ENCODE measurements around the gene LARGE1. TPM values are rescaled to one million over a fixed set of nuclear protein-coding genes. Genes with fewer than 3 reads are reported as not detected.

Gene LARGE1
- total and polyA plus RNA-seq, 2 of the 13 experiments (the other 11 are each of a cell fraction or from before 2014, with no cell fraction given): 8.4 to 11.0 TPM

- no peak for TF ChIP-seq GRHL1 (CRISPR knock-in tag; conservative IDR thresholded peaks at IDR 0.05)
- no peak for TF ChIP-seq ZNF660 (CRISPR knock-in tag; IDR thresholded peaks at IDR 0.05; ENCODE audit: borderline replicate concordance, low read depth)
- TF ChIP-seq RXRB (CRISPR knock-in tag; IDR thresholded peaks at IDR 0.05; ENCODE audit: borderline replicate concordance): no peak
- TF ChIP-seq PAF1 (CRISPR knock-in tag; IDR thresholded peaks at IDR 0.05): no peak
- TF ChIP-seq SKI (IDR thresholded peaks at IDR 0.05; ENCODE audit: partially characterized antibody): no peak
- no peak for TF ChIP-seq ZNF83 (CRISPR knock-in tag; IDR thresholded peaks at IDR 0.05; ENCODE audit: borderline replicate concordance)
- TF ChIP-seq ZFX (CRISPR knock-in tag; IDR thresholded peaks at IDR 0.05; ENCODE audit: low read depth): no peak
- TF ChIP-seq CREB1 (IDR thresholded peaks at IDR 0.05): no peak
- no peak for TF ChIP-seq CREB1 (CRISPR knock-in tag; IDR thresholded peaks at IDR 0.05)
- no peak for TF ChIP-seq ZNF768 (CRISPR knock-in tag; IDR thresholded peaks at IDR 0.05)
- TF ChIP-seq ZNF557 (CRISPR knock-in tag; IDR thresholded peaks at IDR 0.05): no peak
- TF ChIP-seq ZNF251 (CRISPR knock-in tag; IDR thresholded peaks at IDR 0.05): no peak
- TF ChIP-seq ZNF225 (CRISPR knock-in tag; IDR thresholded peaks at IDR 0.05): no peak
These were observed 30.5 kb downstream of the LARGE1 start (continued) for GRCh38 chr22:33889748-33890147.

- H3K9ac ChIP-seq (ENCODE audit: insufficient read depth, low read depth, low read length): no peak overlapping the region
- peaks cover 8% of the 10 kb centered on the region for H3K79me2 ChIP-seq (ENCODE audit: insufficient read depth, low read length)
- H3K4me3 ChIP-seq (replicated peaks in 1 of 3; ENCODE audit: insufficient read depth in 1 of 3, low read depth in 2 of 3, low read length in 3 of 3): no peak overlapping the region
- intact Hi-C loops (cut with micrococcal nuclease; ENCODE audit: unreplicated experiment) (no loop called here), in situ Hi-C loops (cut with HindIII; ENCODE audit: extremely low pct_ligation_motif_present, low pct_unique_long_range_greater_than_20kb) (no loop called here)
- no peaks in the 10 kb centered on the region for H3K9me3 ChIP-seq (ENCODE audit: low read length)
- H4K20me1 ChIP-seq (ENCODE audit: insufficient read depth, low read length): peaks cover 5% of the 10 kb centered on the region; the same call in 1 of the 2 replicates
- FAIRE-seq: no peak
- H3K4me2 ChIP-seq (ENCODE audit: low read depth, low read length): no peak overlapping the region
- DNase-seq (ENCODE audit: low spot score): no peak
- peaks cover 21% of the 10 kb centered on the region for H3K4me1 ChIP-seq (ENCODE audit: insufficient read depth, low read length)
- no TSS peak for BruUV-seq (replicated peaks)
- no peak overlapping the region for H3K27ac ChIP-seq (ENCODE audit: extremely low read length, insufficient read depth, low read length)
- no peak overlapping the region for H2AFZ ChIP-seq (ENCODE audit: low read length)
- ATAC-seq: no peak
- no peaks in the 10 kb centered on the region for H3K27me3 ChIP-seq (ENCODE audit: control insufficient read depth in 1 of 2, insufficient read depth in 2 of 2, low read length in 2 of 2)
- H3K36me3 ChIP-seq (replicated peaks in 1 of 2; ENCODE audit: control insufficient read depth in 1 of 2, insufficient read depth in 2 of 2, low read length in 2 of 2): no peaks in the 10 kb centered on the region
- ChIA-PET CTCF (ENCODE audit: low intra/inter-chr PET ratio, low total read pairs) (no interaction called here), POLR2A (no interaction called here)
- WGBS (ENCODE audit: low lambda C conversion rate): 94% methylated on average over 4 of the region's 4 CpGs
- TF ChIP-seq CEBPB (IDR thresholded peaks at IDR 0.05; ENCODE audit: borderline replicate concordance, low read depth, low read length) (no peak), MAFG (CRISPR knock-in tag; IDR thresholded peaks at IDR 0.05) (no peak), TBL1XR1 (IDR thresholded peaks at IDR 0.05; ENCODE audit: borderline replicate concordance, low read length, partially characterized antibody) (no peak), RBAK (CRISPR knock-in tag; IDR thresholded peaks at IDR 0.05) (no peak), ZNF225 (CRISPR knock-in tag; IDR thresholded peaks at IDR 0.05) (no peak), ZNF773 (CRISPR knock-in tag; IDR thresholded peaks at IDR 0.05; ENCODE audit: borderline replicate concordance) (no peak), ZNF558 (CRISPR knock-in tag; IDR thresholded peaks at IDR 0.05; ENCODE audit: borderline replicate concordance) (no peak), MEIS2 (CRISPR knock-in tag; IDR thresholded peaks at IDR 0.05) (no peak), ZSCAN9 (CRISPR knock-in tag; IDR thresholded peaks at IDR 0.05; ENCODE audit: borderline replicate concordance) (no peak), ELF3 (CRISPR knock-in tag; IDR thresholded peaks at IDR 0.05) (no peak), GPN1 (CRISPR knock-in tag; IDR thresholded peaks at IDR 0.05; ENCODE audit: borderline replicate concordance) (no peak), MYPOP (CRISPR knock-in tag; IDR thresholded peaks at IDR 0.05) (no peak)
These were observed 31.5 kb downstream of the LARGE1 start for GRCh38 chr22:33888821-33889220.
